GM12878 (cell line): ENCODE measurements around the gene PELI2. TPM values are rescaled to one million over a fixed set of nuclear protein-coding genes. Genes with fewer than 3 reads are reported as not detected.

Experiments used
- ATAC-seq: fragments of 200-7000 bp; cut with Tn5 transposase; 3 replicates; pipeline ENCODE4 v1.9.1; 2020; ENCODE audit warnings: mild to moderate bottlenecking, moderate library complexity
- BruUV-seq: library from RNA; stranded (reverse); fragments of 400-500 nt; replicated peaks from 2 replicates; lab custom pipeline; 2021; lab: Mats Ljungman, UMichigan
- CTCF ChIA-PET: fragments of 300-600 bp; sonication (Branson Sonifier 250); formaldehyde crosslinking; extraction: SDS; loops from one replicate; lab custom pipeline; 2021; ENCODE audit warnings: inconsistent platforms; lab: Yijun Ruan, JAX
- POLR2A ChIA-PET: fragments of 350-600 bp; formaldehyde crosslinking; extraction: SDS; loops from one replicate; lab custom pipeline; 2021; ENCODE audit warnings: inconsistent platforms; lab: Charles Lee
- RAD21 ChIA-PET: fragments of 300-600 bp; sonication (Branson Sonifier 250); formaldehyde crosslinking; loops from one replicate; lab custom pipeline; 2023; ENCODE audit warnings: antibody characterized with exemption; ENCODE audit not compliant: unreplicated experiment; lab: Charles Lee
- SMC1A ChIA-PET: fragments of 300-600 bp; sonication (Branson Sonifier 250); formaldehyde crosslinking; loops from one replicate; lab custom pipeline; 2023; ENCODE audit not compliant: unreplicated experiment, uncharacterized antibody; lab: Charles Lee
- DNase-seq: peaks from one replicate; pipeline ENCODE4 v3.0.0-alpha.2; 2011; ENCODE audit warnings: low read depth, low spot score
- FAIRE-seq: peaks from 3 replicates; lab custom pipeline; 2011; peaks lifted over from hg19 to GRCh38; lab: Jason Lieb, UNC
- H2AFZ ChIP-seq: 2 replicates; pipeline ENCODE4 v1.6.0; 2011; ENCODE audit warnings: low read depth, low read length, control low read depth; ENCODE audit not compliant: control insufficient read depth
- H3K27ac ChIP-seq: 2 replicates; pipeline ENCODE4 v1.5.1; 2011; ENCODE audit warnings: control low read depth; ENCODE audit not compliant: control insufficient read depth, insufficient read depth
- H3K27me3 ChIP-seq, 2 experiments: replicated peaks in 1 of 2; 2 replicates each; pipeline versions ENCODE4 v1.6.0 to v1.6.1; 2011; ENCODE audit warnings: low read length in 1 of 2; ENCODE audit not compliant: control insufficient read depth in 2 of 2, insufficient read depth in 2 of 2
- H3K36me3 ChIP-seq, 2 experiments: 2 replicates each; pipeline ENCODE4 v1.5.1; 2011; ENCODE audit warnings: low read length in 1 of 2; ENCODE audit not compliant: control insufficient read depth in 2 of 2, insufficient read depth in 2 of 2
- H3K4me1 ChIP-seq: 2 replicates; pipeline ENCODE4 v1.6.1; 2011; ENCODE audit warnings: mild to moderate bottlenecking, low read length, moderate library complexity, mixed read lengths; ENCODE audit not compliant: control insufficient read depth, insufficient read depth
- H3K4me2 ChIP-seq: 2 replicates; pipeline ENCODE4 v1.6.0; 2011; ENCODE audit warnings: control low read depth; ENCODE audit not compliant: control insufficient read depth, insufficient read depth
- H3K4me3 ChIP-seq: fragments of 200-600 bp; sonication (generic); 2 replicates; pipeline ENCODE4 v1.5.1; 2016
- H3K79me2 ChIP-seq: 2 replicates; pipeline ENCODE4 v1.6.0; 2011; ENCODE audit warnings: low read length; ENCODE audit not compliant: control insufficient read depth, insufficient read depth
- H3K9ac ChIP-seq: 2 replicates; pipeline ENCODE4 v1.8.0; 2011; ENCODE audit warnings: low read length, control low read depth, mixed read lengths; ENCODE audit not compliant: control insufficient read depth, insufficient read depth
- H3K9me3 ChIP-seq: replicated peaks from 3 replicates; pipeline ENCODE4 v1.5.1; 2011; ENCODE audit warnings: mild to moderate bottlenecking, low read length; ENCODE audit not compliant: control insufficient read depth, insufficient read depth
- H4K20me1 ChIP-seq: 2 replicates; pipeline ENCODE4 v1.6.0; 2011; ENCODE audit not compliant: control insufficient read depth, insufficient read depth
- BCL3 ChIP-seq: IDR thresholded peaks from 2 replicates; pipeline ENCODE4 v1.6.1; 2011; ENCODE audit warnings: borderline replicate concordance, low read depth, mild to moderate bottlenecking, moderate library complexity, low read length; ENCODE audit not compliant: insufficient read depth, poor library complexity, severe bottlenecking
- FOXM1 ChIP-seq: IDR thresholded peaks from 2 replicates; pipeline ENCODE4 v1.6.1; 2012; ENCODE audit warnings: low read depth, mild to moderate bottlenecking, inconsistent platforms, low read length, moderate library complexity
- GABPA ChIP-seq: IDR thresholded peaks from 2 replicates; pipeline ENCODE4 v1.6.1; 2014; ENCODE audit warnings: antibody characterized with exemption, low read depth, mild to moderate bottlenecking, inconsistent platforms
- LARP7 ChIP-seq: fragments of 450-650 bp; IDR thresholded peaks from 2 replicates; pipeline ENCODE4 v1.6.1; 2017; ENCODE audit warnings: mild to moderate bottlenecking
- POLR2AphosphoS2 ChIP-seq: IDR thresholded peaks from 2 replicates; pipeline ENCODE4 v1.6.1; 2011; ENCODE audit warnings: low read depth, mild to moderate bottlenecking, low read length, improper control_type of control experiment, moderate library complexity
- RB1 ChIP-seq: fragments of 450-650 bp; formaldehyde crosslinking; IDR thresholded peaks from 2 replicates; pipeline ENCODE4 v1.6.1; 2017; ENCODE audit warnings: mild to moderate bottlenecking, borderline replicate concordance
- SPI1 ChIP-seq: IDR thresholded peaks from 2 replicates; pipeline ENCODE4 v1.6.1; 2011; ENCODE audit warnings: low read depth, mild to moderate bottlenecking, low read length, moderate library complexity, borderline replicate concordance; ENCODE audit not compliant: insufficient read depth
- USF2 ChIP-seq: IDR thresholded peaks from 2 replicates; pipeline ENCODE4 v1.6.1; 2011; ENCODE audit warnings: low read depth, low read length, improper control_type of control experiment, borderline replicate concordance
- ZNF207 ChIP-seq: fragments of 450-650 bp; IDR thresholded peaks from 2 replicates; pipeline ENCODE4 v1.6.1; 2014; ENCODE audit warnings: antibody characterized with exemption, mild to moderate bottlenecking, borderline replicate concordance
- WGBS: methylation state at CpG from one replicate; pipeline ENCODE4 v1.1.6; 2016; ENCODE audit warnings: low lambda C conversion rate; ENCODE audit not compliant: insufficient replicate concordance, insufficient coverage; ENCODE audit errors: missing lambda C conversion rate; 5-methylcytosine and 5-hydroxymethylcytosine counted together
- in situ Hi-C: fragments of 300-500 bp; cut with MboI; formaldehyde crosslinking; loops from 9 replicates; pipeline ENCODE4 v1.14.3; 2018; ENCODE audit warnings: mixed read lengths
- intact Hi-C: fragments of 100-400 bp; cut with micrococcal nuclease; formaldehyde crosslinking; loops from one replicate; pipeline ENCODE4 v1.14.2; 2022; ENCODE audit not compliant: unreplicated experiment
- polyA plus RNA-seq, 11 experiments: library from polyadenylated mRNA; depleted of rRNA in 4 of 11; unstranded in 6 of 11; stranded (reverse) in 5 of 11; fragments of >200 nt; fragmentation: Nextera tagmentation in 4 of 11; fragmentation: Illumina TruSeq in 1 of 11; extraction: Ambion mirVana in 4 of 11; extraction: Trizol in 1 of 11; gene quantifications; 1 replicate in 1 of 11; 2 replicates in 10 of 11; pipeline versions ENCODE4 v1.2.1 to v1.2.3, GENCODE V29; 2011 to 2016; ENCODE audit warnings: inconsistent platforms in 2 of 11, missing spikeins in 2 of 11, low read depth in 1 of 11
- total RNA-seq, 4 experiments: library from RNA; depleted of rRNA in 3 of 4; stranded (reverse); fragments of >200 nt in 3 of 4; fragmentation: Illumina TruSeq in 1 of 4; extraction: Trizol in 1 of 4; gene quantifications; 2 replicates each; pipeline versions ENCODE4 v1.2.1 to v1.2.3, GENCODE V29; 2013 to 2021

The PELI2 gene
- total and polyA plus RNA-seq, 10 of the 15 experiments (the other 5 are each of a cell fraction or from before 2014, with no cell fraction given), result under 0.01 to 0.10 (median 0.01) TPM; not detected in 3

- CTCF ChIA-PET, result no interaction called here
- Histone ChIP-seq H3K4me3 (no peak overlapping the region), H3K9me3 (no peaks in the 10 kb centered on the region), H3K27me3 (no peaks in the 10 kb centered on the region; a peak in 1 of 4 replicates), H3K4me1 (no peaks in the 10 kb centered on the region), H3K79me2 (no peaks in the 10 kb centered on the region), H3K4me2 (no peak overlapping the region), H4K20me1 (no peaks in the 10 kb centered on the region), H3K9ac (no peak overlapping the region), H2AFZ (no peak overlapping the region), H3K27ac (no peak overlapping the region), H3K36me3 (no peaks in the 10 kb centered on the region)
- no peak for DNase-seq
- in situ Hi-C loops, result no loop called here
- 34% methylated on average over 4 of the region's 4 CpGs for WGBS
- no TSS peak for BruUV-seq
- TF ChIP-seq SPI1 (no peak), RB1 (no peak), LARP7 (no peak), USF2 (no peak), ZNF207 (no peak), FOXM1 (no peak), POLR2AphosphoS2 (no peak), GABPA (no peak), BCL3 (no peak)
- no peak for ATAC-seq
- FAIRE-seq, result no peak
- intact Hi-C loops, result no loop called here
- RAD21 ChIA-PET, result no interaction called here
- SMC1A ChIA-PET, result no interaction called here
- POLR2A ChIA-PET, result no interaction called here
Observed at GRCh38 chr14:56094076-56094475, 24.1 kb upstream of the PELI2 start.
